A204.1 (cell line): ENCODE data around the gene NTNG2.
"Not testable (repeated sequence)": the region's sequence is repeated elsewhere in the genome, so short reads cannot be mapped to it uniquely, and the experiment has no call there.

ENCODE experiments used
- FAIRE-seq: peaks from 2 replicates; lab custom pipeline; 2012; peaks lifted over from hg19 to GRCh38; lab: Jason Lieb, UNC

Gene NTNG2, protein sequence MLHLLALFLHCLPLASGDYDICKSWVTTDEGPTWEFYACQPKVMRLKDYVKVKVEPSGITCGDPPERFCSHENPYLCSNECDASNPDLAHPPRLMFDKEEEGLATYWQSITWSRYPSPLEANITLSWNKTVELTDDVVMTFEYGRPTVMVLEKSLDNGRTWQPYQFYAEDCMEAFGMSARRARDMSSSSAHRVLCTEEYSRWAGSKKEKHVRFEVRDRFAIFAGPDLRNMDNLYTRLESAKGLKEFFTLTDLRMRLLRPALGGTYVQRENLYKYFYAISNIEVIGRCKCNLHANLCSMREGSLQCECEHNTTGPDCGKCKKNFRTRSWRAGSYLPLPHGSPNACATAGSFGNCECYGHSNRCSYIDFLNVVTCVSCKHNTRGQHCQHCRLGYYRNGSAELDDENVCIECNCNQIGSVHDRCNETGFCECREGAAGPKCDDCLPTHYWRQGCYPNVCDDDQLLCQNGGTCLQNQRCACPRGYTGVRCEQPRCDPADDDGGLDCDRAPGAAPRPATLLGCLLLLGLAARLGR

DNA sequence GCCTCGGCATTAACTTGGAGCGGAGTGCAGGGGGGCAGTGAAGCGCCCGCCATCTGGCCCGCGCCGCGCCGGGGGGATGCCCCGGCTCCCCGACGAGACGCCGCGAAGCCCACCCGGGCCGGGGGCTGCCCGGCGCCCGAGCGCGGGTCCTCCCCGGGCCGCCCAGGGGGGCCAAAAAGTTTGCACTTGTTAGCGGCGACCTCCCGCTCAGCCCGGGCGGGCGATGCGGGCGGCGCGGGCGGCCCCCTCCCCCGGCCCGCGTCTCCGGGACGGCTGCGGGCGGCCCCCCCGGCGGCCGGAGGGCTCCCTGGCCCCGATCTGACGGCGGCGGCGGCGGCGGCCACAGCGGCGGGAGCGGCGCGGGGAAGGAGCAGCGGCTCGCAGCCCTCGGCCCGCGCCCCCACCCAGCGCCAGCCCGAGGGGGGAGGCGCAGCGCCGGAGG, at the start of gene NTNG2:
Gene NTNG2 (plus strand): TSS at position 316 of the 442 bp plus-strand sequence. CDS start 4,774 bp downstream, outside the sequence.
- no peak for FAIRE-seq

DNA sequence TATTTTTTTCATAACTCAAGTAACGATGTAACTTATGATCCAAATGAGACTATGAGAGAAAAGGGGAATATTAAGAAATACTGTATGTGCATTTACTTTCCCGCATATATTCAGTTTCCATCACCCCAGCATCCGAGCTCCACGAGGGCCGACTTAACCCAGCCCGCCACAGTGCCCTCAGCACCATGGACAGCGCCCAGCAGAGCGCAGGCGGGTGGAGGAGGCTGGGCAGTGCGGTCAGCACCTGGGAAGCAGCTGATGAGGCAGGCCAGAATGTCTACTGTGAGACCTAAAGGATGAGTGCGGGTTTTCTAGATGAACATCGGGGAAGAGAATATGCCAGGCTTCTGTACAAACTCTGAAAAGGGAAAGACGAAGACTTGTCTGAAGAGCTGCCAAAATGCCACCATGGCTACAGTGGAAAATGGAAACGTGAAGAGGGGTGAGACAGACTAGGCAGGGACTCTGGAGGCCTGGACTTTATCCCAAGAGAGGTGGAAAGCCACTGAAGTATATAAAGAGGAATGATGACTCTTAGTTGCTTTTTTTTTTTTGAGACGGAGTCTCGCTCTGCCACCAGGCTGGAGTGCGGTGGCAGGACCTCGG, 47.7 kb upstream of the NTNG2 start:
- FAIRE-seq: no peak

DNA sequence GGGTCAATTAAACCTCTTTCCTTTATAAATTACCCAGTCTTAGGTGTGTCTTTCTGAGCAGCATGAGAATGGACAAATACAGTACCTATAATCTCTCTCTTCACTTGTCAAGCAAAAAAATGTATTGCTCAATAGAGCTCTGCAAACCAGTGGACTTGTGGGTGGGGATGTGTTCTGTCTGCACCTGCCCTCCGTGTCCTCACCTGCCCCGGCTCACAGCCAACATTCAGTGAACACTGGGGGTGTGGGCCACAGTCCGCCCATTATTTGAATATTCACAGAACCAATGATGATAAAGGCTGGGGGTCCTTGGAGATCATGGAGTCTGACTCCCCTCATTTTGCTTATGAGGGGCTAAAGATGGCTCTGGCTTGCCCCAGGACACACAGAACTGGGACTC, 45.3 kb upstream of the NTNG2 start:
- FAIRE-seq: no peak

DNA sequence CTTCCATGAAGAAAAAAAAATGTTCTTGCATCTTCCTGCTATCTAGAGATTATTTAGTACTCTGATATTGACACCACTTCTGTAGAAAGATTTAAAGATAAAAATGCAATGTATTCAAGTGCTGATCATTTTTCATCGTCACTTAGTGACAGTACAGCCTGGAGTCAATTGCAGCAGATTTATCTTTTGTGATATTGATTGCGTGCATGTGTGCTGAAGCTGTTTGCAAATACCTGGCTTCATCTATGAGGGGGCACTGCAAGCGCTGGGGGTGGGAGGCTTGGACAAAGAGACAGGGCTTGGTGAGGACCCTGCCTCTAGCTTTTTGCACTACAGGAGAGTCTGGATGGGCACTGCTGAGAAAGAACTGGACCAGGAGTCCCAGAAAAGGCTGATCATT, 44.2 kb upstream of the NTNG2 start:
- no peak for FAIRE-seq

DNA sequence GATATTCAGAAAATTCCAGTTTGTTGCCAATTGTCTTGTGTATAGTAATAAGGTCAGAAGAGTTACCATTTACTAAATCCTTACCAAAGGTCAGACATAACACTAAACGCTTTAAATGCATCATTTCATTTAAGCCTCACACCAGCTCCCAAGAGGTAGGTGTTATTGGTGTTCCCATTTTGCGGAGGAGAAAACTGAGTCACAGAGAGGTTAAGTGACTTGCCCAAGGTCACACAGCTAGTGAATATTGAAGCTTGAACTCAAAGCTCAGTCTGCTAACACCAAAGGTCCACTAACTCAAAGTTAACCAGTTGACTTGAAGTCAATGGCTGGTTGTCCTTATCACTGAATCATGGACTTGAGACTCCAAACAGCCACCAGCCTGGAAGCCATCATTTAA, 40.8 kb upstream of the NTNG2 start:
- FAIRE-seq: no peak

DNA sequence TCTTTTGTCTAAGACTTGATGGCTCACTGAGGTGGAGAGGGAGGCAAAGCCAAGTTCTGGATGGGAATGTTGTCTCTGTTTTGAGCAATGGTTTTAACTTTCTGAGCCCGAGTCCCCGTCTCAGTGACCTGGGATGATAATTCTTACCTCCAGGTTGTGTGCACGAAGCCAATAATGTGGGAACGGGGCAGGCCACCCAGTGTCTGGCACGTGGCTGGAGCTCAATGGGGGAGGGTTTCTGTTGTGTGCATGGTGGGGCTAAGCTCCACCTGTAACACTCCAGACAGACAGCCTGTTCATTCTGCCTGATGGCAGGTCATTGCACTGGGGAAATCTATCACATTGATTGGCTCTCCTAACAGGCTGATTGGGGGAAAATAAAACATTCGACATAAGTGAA, 37.1 kb upstream of the NTNG2 start:
- no peak for FAIRE-seq

DNA sequence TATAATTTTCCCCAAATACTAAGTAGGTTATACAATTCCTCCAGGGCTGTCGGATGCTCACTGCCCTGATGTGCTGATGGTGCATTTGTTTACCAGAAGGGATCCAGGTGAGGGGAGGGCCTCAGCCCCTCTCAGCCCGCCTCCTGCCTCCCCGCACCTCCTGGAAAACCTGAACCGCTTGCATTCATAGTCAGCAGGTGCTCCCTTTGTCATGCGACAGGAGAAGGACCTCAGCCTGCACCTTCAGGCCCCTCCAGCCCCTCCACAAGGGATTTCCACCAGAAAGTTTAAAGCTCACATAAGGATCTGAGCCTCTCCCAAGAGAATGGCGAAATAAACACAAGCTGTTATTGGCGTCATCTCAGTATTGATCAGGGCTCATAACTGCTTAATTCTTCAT, 36.5 kb upstream of the NTNG2 start:
- FAIRE-seq: no peak

DNA sequence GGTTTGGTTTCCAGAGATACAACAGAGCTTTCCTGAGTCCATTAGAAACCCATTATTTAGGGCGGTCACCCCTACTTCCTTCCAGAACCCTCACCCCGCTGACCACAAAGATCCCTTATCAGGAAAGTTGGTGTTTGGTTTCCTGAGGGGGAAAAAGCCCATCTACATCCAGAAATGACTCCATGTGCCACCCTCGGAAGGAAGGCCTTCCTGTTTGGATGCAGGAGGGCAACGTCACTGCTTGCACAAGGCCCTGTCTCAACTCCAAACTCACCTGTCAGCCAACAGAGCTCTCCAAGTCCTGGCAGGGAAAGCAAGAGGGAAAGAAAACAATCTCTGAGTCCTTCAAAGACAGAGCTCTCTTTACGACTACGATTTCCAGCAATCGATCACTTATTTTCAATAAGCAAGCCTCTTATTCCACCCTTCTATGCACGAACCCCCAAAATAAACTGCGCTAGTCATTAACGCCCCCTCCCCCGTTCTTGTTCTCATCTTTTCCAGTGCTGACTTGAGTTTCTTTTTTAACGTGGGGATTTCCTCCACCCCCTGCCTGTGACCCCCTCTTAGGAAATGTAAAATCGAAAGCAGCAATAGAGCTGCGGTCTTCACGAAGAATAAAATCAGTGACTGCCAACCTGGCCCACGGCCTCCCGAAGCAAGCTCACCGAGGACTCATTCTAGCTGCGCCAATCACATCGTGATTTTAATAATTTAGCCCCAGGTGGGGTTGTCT, 35.7 kb upstream of the NTNG2 start:
- no peak for FAIRE-seq

DNA sequence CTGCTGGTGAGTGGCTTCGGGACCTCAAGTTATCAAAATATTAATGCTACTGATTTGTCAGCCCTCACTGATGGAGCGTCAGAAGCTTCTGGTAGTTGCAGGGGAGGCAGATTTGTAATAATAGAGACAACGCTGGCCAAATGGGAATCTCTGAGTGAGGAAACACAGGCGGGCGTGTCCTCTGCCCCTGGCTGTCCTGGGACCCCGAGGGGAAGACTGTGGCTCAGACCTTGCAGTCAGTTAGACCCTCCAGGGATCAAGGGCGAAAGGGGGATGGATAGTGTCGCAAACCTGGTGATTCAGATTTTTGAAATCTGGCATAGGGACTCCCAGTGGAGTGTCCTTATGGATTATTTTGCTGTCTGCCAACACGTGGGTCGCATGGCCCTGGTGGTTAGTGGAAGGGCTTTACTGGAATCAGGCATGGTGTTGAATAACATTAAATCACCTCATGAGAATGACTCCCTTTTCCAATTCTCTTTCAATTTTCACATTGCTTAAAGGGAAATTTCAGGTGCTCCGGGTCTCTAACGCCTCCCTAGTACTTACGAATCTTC, 35.1 kb upstream of the NTNG2 start:
- no peak for FAIRE-seq

DNA sequence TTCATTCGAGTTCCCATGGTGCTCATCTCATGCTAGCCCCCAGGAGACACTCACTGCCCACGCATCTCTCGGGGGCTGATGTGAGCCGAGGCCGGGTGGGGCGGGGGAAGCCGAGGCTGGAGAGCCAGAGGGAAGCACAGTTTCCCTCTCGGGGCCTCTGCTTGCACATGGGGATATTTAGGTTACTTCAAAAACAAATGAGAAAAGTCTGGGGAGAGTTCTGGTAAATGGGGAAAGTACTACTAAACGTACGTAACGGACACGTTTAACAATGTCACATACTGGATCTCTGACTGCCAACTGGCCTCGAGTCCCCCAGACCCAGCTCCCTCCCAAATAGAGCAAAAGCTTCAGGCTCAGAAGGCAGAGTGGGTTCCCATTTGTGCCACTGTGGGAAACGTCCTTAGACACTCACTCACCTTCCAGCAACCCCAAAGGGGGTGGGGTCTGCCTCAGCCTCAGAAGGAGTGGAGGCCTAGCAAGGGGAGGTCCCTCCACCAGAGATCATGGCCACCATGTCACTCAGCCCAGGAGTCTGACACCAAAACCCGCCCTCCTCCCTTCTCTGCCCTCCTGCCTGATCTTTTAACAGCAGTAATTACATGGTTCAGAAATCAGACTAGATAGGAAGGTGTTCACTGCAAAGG, 33.8 kb upstream of the NTNG2 start:
- FAIRE-seq: no peak

DNA sequence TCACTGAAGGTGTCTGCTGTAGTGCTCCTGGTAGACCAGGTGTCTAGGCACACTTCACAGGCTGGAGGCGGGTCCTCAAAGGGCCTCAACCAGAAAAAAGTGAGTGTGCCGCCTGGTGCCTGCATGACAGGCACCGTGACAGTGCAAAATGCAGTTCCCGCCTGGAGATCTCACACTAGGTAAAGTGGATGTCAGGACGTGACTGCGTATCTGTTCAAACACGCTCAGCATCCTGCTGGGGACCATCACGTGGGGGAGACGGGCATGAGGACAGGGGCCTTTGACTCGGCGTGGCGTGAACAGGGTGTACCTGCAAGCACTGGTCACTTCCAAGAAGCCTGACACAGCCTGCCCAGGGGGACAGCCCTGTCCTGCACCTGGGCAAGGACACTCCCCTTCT, 32.3 kb upstream of the NTNG2 start:
- no peak for FAIRE-seq

DNA sequence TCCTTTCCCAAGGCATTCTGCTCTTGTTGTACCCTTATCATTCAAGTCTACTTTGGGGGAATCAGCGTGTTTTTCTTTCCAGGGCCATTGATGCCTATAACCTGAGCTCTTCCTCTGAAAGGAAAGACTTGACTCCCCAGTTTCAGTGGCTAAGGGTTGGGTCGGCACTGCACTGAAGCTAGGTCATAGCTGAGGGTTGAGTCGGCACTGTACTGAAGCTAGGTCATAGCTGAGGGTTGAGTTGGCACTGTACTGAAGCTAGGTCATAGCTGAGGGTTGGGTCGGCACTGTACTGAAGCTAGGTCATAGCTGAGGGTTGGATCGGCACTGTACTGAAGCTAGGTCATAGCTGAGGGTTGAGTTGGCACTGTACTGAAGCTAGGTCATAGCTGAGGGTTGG, 27.8 kb upstream of the NTNG2 start:
- not testable (repeated sequence) for FAIRE-seq

DNA sequence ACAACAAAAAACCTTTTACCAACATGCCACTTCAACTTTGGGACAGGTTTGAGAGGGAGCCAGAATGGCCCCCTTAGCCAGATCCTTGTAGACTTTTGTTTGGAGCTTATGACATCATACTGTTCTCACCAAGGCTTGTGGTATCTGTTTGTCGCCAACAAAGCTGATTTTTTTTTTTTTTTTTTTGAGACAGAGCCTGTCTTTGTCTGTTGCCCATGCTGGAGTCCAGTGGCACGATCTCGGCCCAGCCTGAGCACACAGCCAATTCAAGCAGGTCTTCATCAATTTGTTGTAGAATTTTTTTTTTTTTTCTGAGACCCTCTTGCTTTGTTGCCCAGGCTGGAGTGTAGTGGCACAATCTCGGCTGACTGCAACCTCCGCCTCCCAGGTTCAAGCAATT, 26.4 kb upstream of the NTNG2 start:
- FAIRE-seq: no peak

DNA sequence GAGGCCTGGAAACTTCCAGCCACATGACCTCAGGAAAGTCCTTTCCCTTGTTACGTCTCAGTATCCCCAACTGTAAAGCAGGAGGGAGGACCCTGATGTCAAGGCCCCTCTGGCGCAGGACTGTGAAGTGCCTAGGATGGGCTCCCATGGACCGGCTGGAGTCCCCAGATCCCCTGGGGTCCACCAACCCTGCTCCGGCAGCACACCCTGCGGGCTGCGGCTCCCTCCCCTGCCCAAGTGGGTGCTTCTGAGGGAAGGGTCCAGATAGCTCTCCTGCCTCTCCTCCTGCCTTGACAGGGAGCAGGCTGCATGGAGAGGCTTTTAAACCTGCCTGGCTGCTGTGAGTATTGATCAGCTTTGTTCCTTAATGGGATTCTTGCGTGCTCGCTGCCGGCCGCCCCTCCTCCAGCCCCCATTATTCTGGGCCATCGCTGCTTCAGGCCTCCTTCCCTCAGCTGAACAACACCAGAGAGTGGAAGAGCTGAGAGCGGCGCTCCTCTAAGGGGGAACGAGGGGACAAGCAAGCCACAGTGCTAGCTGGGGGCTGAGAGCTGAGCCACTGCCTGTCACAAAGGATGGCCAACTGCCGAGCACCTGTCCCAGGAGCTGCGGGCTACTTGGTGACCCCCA, 25.6 kb upstream of the NTNG2 start:
- no peak for FAIRE-seq

DNA sequence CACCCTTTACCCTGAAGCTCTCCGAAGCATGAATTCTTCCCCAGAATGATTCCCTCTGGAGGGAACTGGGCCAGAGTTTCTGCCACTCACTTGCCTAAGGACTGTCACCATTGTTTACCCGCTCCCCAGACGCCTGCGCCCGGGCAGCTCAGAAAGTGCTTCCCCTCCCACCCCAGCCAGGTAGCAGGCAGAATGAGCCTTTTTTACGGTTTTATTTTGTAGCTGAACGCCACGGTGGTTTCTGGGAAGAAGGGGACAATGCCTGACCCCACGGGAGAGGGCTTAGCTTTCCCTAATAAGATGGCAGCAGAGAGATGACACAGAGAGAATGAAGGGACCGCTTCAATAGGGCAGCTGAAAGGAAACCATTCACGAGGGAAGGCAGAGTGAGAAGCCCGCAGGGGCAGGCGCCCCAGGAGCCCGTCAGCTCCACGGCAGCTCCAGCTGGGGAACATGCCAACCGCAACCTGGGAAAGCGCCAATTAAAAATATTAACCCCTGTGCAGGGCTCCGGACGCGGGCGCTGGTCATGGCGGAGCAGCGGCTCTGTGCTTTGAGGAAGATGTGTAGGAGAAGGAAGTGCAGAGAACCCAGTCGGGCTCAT, 20.4 kb upstream of the NTNG2 start:
- no peak for FAIRE-seq

DNA sequence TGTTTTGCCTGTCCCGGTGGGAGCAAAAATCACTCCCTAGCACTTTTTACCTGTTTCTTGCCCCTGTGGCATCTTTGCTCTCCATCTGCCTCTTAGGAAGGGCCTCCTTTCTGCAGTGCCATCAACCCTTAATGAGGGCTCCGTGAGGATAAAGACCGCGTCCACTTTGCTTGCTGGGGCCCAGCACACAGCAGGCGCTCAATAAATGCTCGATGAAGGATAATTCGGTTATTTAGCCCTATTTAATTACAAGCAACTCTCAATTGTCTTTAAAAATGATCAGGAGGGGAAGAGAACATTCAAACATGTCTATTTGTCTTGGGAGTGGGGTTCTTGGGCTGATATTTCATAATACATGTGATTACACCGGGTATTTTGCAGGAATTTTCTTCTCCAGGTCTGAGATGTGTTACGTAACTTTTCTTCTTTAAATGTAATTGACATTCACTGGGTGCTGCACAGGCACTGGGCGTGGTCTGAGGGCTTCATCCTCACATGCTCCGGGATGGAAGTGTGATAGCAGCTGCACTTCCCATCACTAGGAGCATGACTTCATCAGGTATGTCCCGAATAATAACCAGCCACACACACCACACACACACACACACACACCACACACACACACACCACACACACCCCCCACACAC, 19.8 kb upstream of the NTNG2 start:
- no peak for FAIRE-seq

DNA sequence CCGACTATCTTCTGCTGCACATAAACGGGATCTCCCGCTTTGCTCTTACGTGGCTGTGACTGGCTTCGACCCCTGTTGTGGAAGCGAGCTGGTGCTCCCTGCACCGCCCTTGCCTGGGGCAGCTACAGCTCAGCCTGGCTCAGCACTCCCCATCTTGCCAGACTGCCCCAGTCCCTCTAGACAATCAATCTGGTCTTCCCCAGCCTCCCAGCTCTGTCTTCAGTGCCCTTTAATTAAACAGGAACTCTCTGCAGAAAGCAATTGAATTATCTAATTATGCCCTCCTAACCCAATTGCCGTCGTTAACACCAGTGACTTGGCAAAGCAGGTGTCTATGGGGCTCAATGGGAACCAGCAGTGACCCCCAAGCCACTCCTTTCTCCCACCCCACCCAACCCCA, 18.9 kb upstream of the NTNG2 start:
- no peak for FAIRE-seq

DNA sequence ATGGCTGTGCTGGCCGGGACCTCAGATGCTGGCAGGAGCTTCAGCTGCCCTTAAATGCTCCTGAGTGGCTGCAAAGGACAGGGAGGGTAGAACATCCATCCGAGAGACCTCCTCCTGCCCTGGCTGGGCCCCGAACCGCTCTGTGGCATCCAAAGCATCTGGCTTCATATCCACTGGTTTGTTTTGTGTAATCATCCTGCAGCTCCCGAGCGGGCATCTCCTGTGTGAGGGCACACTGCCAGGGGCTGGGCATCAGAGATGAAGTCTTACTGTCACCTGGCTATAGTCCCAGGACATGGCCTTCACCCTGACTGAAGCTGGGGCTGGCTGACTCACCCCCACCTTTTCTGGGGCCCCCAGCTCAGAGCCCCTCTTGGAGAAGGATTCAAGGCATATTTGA, 18.5 kb upstream of the NTNG2 start:
- no peak for FAIRE-seq

DNA sequence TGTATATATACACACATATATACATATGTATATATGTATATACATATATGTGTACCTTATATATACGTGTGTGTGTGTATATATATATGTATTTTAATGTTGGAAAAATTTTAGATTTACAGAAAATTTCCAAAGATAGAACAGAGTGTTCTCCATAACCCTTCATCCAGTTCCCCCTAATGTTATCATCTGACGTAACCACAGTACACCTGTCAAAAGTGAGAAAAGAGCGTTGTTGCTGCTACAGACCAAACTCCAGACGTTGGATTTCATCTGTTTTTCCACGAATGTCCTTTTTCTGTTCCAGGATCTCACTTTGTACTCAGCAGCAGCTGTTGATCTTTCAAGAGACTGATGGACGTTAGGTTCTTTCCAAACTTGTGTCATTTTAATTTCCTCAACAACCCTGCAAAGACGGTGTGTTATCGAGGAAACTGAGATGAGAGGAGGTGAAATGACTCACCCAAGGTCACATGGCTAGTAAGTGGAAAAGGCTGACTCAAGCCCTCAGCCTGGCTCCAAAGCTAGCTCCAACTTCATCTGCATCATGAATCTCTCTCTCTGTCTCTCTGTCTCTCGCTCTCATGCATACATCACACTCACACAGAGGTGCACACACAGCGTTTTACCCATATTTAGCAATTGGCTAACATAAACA, 17.0 kb upstream of the NTNG2 start:
- FAIRE-seq: peak; percentile 46

DNA sequence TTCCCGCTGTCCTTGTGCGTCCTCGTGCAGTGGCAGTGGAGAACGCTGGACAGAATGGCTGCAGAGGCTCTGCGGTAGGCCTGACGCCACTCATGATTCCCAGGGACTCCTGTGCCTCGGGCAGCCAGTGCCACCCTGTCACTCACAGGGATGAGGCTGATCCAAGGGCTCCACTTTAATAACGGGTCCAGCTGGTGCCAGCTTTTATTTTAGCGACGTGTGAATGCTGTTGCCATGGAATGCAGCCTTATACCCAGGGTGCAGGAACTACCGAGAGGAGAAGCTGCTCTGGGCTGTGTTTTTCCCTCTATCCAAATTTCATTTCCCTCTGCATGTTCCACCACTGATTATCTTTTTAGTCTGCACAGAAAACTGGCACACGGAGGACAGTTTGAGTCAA, 15.8 kb upstream of the NTNG2 start:
- FAIRE-seq: no peak
